ENCODE results near the gene HEPN1. TPM values are rescaled to one million over a fixed set of nuclear protein-coding genes. Genes with fewer than 3 reads are reported as not detected.

HEPN1 gene
- total RNA-seq, 1 donor from 2014 or later, result not detected

DNA sequence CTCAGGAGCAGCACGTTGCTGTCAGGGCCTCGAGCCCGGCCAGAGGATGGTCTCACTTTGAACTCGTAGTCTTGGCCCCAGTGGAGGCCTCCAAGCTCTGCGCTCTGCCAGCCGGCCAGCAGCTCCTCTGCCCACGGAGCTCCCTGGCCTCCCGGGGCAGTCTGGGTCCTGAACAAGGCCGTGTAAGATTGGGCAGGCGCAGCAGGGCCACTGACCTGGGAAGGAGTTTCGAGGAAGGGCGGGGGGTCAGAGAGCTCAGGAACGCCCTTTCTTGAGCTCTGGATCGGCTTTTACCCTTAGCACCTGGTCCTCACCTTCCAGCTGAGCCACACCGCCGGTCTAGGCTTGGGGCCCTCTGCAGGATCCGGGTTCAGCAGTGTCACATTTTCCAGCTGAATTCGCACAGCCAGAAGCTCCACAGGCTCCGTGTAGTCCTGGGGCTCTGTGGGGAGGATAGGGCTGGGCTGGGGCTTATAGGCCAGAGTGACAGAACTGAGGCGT is 23.5 kb upstream of the HEPN1 start:
- H3K4me3 ChIP-seq (ENCODE audit: low read depth, low read length), result no peak overlapping the region
- no peaks in the 10 kb centered on the region for H3K27me3 ChIP-seq (ENCODE audit: control insufficient read depth, insufficient read depth, low read length)
- H3K36me3 ChIP-seq (ENCODE audit: control insufficient read depth, insufficient read depth, low read length), result no peaks in the 10 kb centered on the region
- DNase-seq (ENCODE audit: low read depth) (no peak), FAIRE-seq (no peak)
- TF ChIP-seq, protein P1, sequence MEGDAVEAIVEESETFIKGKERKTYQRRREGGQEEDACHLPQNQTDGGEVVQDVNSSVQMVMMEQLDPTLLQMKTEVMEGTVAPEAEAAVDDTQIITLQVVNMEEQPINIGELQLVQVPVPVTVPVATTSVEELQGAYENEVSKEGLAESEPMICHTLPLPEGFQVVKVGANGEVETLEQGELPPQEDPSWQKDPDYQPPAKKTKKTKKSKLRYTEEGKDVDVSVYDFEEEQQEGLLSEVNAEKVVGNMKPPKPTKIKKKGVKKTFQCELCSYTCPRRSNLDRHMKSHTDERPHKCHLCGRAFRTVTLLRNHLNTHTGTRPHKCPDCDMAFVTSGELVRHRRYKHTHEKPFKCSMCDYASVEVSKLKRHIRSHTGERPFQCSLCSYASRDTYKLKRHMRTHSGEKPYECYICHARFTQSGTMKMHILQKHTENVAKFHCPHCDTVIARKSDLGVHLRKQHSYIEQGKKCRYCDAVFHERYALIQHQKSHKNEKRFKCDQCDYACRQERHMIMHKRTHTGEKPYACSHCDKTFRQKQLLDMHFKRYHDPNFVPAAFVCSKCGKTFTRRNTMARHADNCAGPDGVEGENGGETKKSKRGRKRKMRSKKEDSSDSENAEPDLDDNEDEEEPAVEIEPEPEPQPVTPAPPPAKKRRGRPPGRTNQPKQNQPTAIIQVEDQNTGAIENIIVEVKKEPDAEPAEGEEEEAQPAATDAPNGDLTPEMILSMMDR (IDR thresholded peaks at IDR 0.05; ENCODE audit: insufficient read depth, low read length, severe bottlenecking), result no peak

DNA sequence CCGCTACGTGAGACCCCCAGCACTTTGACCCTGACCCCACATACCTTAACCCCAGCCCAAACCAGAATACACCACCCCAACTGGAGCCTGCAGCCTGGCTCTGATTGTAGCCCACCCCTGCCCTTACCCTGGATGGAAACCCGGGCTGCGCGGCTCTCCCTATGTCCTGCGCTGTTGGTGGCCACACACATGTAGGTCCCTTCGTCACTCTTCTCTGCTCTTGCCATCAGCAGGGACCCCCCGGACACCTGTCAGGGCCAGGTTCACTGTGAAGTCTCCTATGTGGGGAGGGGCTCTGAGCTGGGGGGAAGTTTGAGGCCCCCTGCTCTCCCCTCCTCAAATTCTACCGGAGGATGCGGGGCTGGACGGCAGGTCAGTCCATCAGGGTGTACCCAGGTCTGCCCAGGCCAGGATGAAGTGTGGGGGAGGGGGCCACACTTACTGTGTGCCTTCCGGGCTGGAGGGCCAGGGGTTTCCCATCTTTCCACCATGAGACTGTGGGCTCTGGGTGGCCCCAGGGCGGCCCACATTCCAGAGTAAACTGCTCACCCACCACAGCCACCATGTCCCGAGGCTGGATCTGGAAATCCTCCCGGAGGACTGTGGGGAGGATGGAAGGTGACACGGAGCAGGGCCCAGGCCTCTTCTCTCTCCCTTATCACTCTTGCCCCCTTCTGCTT is 22.8 kb upstream of the HEPN1 start:
- no peak for FAIRE-seq
- H3K27me3 ChIP-seq (ENCODE audit: control insufficient read depth, insufficient read depth, low read length), result no peaks in the 10 kb centered on the region
- no peak overlapping the region for H3K4me3 ChIP-seq (ENCODE audit: low read depth, low read length)
- H3K36me3 ChIP-seq (ENCODE audit: control insufficient read depth, insufficient read depth, low read length), result no peaks in the 10 kb centered on the region
- no peak for DNase-seq (ENCODE audit: low read depth)
- TF ChIP-seq, protein P1 (IDR thresholded peaks at IDR 0.05; ENCODE audit: insufficient read depth, low read length, severe bottlenecking), result no peak

DNA sequence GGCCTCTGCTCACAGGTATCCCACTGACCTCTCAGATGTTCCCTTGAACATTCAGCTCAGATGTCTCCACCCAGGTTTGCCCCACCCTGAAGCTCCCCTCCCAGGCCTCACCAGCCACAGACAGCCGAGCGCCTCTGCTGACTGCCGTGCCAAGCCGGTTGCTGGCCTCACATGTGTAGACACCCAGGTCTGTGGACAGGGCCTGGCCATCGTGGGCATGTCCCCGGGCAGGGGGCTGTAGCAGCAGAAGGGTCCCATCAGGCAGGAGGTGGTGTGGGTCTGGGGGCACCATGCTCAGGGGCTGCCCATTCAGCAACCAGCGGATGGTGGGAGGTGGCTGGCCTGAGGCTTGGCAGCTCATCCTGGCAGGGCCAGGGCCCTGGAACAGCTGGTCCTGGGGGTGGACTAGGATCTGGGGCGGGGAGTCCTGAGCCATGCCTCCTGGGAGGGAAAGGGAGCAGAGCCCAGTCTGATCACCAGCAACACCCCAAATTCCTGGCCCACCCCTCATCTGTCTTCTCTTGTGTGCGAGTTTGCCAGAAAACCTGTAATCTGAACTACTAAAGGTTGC is 22.1 kb upstream of the HEPN1 start:
- Histone ChIP-seq H3K36me3 (ENCODE audit: control insufficient read depth, insufficient read depth, low read length) (no peaks in the 10 kb centered on the region), H3K4me3 (ENCODE audit: low read depth, low read length) (no peak overlapping the region), H3K27me3 (ENCODE audit: control insufficient read depth, insufficient read depth, low read length) (no peaks in the 10 kb centered on the region)
- DNase-seq (ENCODE audit: low read depth), result no peak
- TF ChIP-seq, protein P1 (IDR thresholded peaks at IDR 0.05; ENCODE audit: insufficient read depth, low read length, severe bottlenecking), result no peak
- FAIRE-seq, result no peak

DNA sequence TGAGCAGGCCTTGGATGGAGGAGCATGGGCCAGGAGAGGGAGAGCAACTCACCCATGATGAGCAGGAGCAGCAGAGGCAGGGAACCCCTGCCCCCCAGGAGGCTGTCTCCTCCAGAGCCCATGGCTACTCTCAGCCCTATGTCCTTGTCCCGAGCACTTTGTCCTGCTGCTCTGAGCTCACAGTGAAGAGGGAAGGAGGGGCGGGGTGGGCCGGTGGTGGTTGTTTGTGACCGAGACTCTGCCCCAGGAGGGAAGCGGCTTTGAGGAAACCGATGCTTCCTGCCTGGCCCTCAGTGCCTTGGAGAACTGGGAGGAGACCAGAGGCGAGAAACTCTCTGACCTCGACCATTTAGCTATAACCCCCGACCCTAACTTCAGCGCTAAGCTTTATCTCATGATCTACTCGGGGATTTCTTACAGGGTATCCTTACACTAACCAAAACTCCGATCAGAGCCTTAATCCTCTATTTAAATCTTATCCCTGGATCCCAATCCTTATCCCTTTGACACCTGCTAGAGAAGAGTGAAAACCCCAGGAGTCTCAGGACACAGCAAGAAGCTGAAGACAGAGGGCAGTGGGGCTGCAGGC is 21.3 kb upstream of the HEPN1 start, which contains the start of gene ROBO4:
Gene ROBO4 (minus strand): TSS at position 192 of the 589 bp plus-strand sequence. CDS start 70 bp downstream, at position 122.
- no peaks in the 10 kb centered on the region for H3K36me3 ChIP-seq (ENCODE audit: control insufficient read depth, insufficient read depth, low read length)
- TF ChIP-seq, protein P1 (IDR thresholded peaks at IDR 0.05; ENCODE audit: insufficient read depth, low read length, severe bottlenecking), result no peak
- no peaks in the 10 kb centered on the region for H3K27me3 ChIP-seq (ENCODE audit: control insufficient read depth, insufficient read depth, low read length)
- FAIRE-seq (no peak), DNase-seq (ENCODE audit: low read depth) (no peak)
- H3K4me3 ChIP-seq (ENCODE audit: low read depth, low read length), result no peak within 1 kb of the TSS

DNA sequence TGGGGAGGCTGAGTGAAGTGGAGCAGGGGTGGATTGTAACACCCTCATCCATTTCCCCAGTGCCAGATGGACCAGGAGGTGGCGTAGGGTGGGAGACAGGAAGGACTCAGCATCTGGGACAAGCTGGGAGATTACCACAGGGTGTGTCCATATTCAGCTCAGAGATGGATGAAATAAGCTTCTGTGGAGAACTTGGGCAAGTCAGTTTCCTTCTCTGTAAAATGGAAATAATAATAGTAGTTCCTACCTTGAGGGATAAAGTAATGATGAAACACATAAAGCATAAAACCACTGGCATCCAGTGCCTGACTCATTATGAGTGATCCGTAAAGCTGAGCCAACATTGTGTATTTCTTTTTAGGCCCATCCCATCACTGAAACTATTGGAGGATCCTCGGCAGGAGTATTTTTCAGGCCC is 20.8 kb upstream of the HEPN1 start:
- TF ChIP-seq, protein P1 (IDR thresholded peaks at IDR 0.05; ENCODE audit: insufficient read depth, low read length, severe bottlenecking), result no peak
- Histone ChIP-seq H3K27me3 (ENCODE audit: control insufficient read depth, insufficient read depth, low read length) (no peaks in the 10 kb centered on the region), H3K4me3 (ENCODE audit: low read depth, low read length) (no peak overlapping the region), H3K36me3 (ENCODE audit: control insufficient read depth, insufficient read depth, low read length) (no peaks in the 10 kb centered on the region)
- peak; percentile 95 for DNase-seq (ENCODE audit: low read depth)
- peak; percentile 75 for FAIRE-seq
